ENCODE data around the gene RAP2B. TPM values are rescaled to one million over a fixed set of nuclear protein-coding genes. Genes with fewer than 3 reads are reported as not detected.

Gene RAP2B
- total RNA-seq, 1 donor from 2014 or later = 12.2 TPM

DNA sequence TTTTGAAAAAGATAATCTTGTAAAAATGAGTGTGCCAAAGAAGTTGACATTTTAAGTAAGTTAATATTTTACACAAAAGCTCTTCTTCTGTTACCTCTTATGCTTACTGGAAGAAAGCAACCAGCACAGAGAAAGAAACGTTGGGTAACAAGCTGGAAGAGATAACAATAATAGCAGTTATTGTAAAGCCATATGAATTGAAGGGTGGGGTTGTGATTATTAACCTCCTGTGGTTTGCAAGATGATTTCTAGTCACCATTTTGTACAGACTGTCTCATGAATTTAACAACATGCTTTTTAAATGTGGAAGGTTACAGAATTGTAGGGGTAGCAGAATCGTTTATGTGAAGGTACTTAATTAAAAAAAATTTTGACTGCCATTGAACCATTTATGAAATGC is 9.2 kb downstream of the RAP2B start:
- intact Hi-C loops (cut with micrococcal nuclease) = no loop called here
- Mint-ChIP-seq H3K27me3 (no peaks in the 10 kb centered on the region), H3K4me1 (peaks cover 13% of the 10 kb centered on the region), H3K9me3 (no peaks in the 10 kb centered on the region), H3K36me3 (ENCODE audit: low read depth) (peaks cover 2% of the 10 kb centered on the region), H3K4me3 (no peak overlapping the region), H3K27ac (no peak overlapping the region)
- DNase-seq (no peak), ATAC-seq (ENCODE audit: low read depth) (no peak)
- TF ChIP-seq, protein P1, sequence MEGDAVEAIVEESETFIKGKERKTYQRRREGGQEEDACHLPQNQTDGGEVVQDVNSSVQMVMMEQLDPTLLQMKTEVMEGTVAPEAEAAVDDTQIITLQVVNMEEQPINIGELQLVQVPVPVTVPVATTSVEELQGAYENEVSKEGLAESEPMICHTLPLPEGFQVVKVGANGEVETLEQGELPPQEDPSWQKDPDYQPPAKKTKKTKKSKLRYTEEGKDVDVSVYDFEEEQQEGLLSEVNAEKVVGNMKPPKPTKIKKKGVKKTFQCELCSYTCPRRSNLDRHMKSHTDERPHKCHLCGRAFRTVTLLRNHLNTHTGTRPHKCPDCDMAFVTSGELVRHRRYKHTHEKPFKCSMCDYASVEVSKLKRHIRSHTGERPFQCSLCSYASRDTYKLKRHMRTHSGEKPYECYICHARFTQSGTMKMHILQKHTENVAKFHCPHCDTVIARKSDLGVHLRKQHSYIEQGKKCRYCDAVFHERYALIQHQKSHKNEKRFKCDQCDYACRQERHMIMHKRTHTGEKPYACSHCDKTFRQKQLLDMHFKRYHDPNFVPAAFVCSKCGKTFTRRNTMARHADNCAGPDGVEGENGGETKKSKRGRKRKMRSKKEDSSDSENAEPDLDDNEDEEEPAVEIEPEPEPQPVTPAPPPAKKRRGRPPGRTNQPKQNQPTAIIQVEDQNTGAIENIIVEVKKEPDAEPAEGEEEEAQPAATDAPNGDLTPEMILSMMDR (IDR thresholded peaks at IDR 0.05) = no peak
- CTCF ChIA-PET = no interaction called here
- POLR2A ChIA-PET = no interaction called here

DNA sequence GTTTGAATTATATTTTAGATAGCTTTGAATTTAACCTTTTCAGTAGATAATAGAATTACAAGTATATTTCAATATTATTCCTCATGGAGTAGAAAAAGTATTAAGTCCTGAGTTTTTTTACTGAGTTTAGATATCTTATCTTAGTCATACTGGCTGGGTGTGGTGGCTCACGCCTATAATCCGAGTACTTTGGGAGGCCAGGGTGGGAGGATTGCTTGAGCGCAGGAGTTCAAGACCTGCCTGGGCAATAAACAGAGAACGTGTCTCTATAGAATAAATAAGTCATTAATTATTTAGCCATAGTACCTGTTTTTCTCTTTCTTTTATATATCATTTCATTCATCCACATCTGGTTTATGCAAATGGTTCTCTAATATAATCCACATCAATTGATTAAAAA is 9.9 kb downstream of the RAP2B start:
- H3K36me3 Mint-ChIP-seq (ENCODE audit: low read depth) = peaks cover 3% of the 10 kb centered on the region
- H3K4me3 Mint-ChIP-seq = no peak overlapping the region
- DNase-seq = no peak
- intact Hi-C loops (cut with micrococcal nuclease) = no loop called here
- CTCF ChIA-PET = no interaction called here
- no peaks in the 10 kb centered on the region for H3K27me3 Mint-ChIP-seq
- no peak overlapping the region for H3K27ac Mint-ChIP-seq
- peaks cover 6% of the 10 kb centered on the region for H3K4me1 Mint-ChIP-seq
- TF ChIP-seq, protein P1 (IDR thresholded peaks at IDR 0.05) = no peak
- ATAC-seq (ENCODE audit: low read depth) = no peak
- POLR2A ChIA-PET = no interaction called here
- H3K9me3 Mint-ChIP-seq = no peaks in the 10 kb centered on the region

DNA sequence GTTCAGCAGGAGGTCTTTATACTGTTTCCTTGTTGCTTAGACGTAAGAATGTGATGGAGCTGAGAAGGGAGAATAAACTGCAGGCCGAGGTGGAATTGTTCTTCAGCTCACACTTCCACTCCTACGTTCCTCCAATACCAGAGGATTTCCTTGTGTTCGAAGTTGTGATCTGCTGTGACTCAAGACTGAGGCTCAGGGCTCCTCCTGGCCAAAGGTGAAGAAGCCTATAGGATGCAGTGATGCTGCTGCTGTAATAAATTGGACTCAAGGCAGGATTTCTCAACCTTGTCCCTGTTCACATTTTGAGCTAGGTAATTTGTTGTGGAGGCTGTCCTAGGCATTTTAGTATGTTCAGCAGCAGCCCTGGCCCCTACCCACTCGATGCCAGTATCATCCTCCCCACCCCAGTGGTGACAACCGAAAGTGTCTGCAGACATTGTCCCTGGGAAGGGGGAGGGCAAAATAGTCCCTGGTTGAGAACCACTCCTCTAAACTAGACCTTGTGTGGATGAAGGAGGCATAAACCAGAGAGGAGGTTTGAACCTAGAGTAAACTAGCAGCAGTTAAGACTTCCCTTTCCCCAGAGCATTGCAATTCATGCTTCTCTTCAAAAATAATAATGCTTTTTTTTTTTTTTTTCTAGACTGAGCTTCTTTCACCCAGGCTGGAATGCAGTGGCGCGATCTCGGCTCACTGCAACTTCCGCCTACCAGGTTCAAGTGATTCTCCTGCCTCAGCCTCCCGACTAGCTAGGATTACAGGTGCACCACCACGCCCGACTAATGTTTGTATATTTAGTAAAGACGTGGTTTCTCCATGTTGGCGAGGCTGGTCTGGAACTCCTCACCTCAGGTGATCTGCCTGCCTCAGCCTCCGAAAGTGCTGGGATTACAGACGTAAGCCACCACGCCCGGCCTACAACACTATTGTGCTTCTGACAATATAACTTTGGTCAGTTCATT is 11.1 kb downstream of the RAP2B start:
- TF ChIP-seq, protein P1 (IDR thresholded peaks at IDR 0.05) = no peak
- Mint-ChIP-seq H3K9me3 (no peaks in the 10 kb centered on the region), H3K4me3 (no peak overlapping the region), H3K4me1 (no peaks in the 10 kb centered on the region), H3K36me3 (ENCODE audit: low read depth) (peaks cover 3% of the 10 kb centered on the region), H3K27ac (no peak overlapping the region), H3K27me3 (no peaks in the 10 kb centered on the region)
- intact Hi-C loops (cut with micrococcal nuclease) = no loop called here
- DNase-seq (no peak), ATAC-seq (ENCODE audit: low read depth) (no peak)
- ChIA-PET CTCF (no interaction called here), POLR2A (no interaction called here)

DNA sequence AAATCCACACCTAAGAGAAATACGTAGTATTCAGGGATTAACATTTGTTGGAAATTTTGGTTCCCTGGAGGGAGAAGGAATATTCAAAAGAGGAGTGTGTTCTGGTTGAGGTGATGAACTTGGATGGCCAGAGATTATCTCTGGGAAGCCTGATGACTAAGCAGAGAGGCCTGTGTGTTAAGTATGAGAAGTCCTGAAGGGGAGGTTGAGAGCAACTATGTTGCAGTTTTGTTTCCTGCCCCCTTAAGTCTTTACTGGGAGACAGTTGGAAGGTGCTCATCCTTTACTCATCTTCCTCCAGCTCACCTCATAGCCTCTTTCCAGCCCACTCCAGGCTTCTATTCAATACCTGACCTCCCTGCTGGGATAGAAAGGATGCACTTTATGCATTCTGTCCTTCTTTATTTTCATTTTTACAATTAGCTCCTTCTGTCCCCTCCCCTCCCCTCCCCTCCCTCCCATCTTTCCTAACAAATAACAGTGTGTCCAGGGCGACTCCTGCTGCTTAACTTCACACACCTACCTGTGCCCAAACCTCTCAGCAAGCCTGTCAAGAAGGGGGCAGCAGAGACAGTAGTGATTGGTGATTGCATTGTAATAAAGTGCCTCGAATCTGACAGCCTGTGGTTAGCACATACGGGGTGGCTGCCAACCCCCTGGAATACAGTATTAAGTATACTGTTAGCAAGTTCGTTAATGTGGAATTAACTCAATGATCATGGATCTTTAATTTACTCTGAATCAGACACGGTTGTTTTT is 11.9 kb downstream of the RAP2B start:
- intact Hi-C loops (cut with micrococcal nuclease) = no loop called here
- no peak for ATAC-seq (ENCODE audit: low read depth)

More for the DNA sequence above, 11.9 kb downstream of the RAP2B start:
- ChIA-PET CTCF (no interaction called here), POLR2A (interaction anchor here (0.7 kb wide), 1 partner anchor 13 kb away, joined by 3 read pairs; no protein-coding TSS in a partner anchor)
- H3K27me3 Mint-ChIP-seq = no peaks in the 10 kb centered on the region
- no peaks in the 10 kb centered on the region for H3K4me1 Mint-ChIP-seq
- TF ChIP-seq, protein P1 (IDR thresholded peaks at IDR 0.05) = no peak
- H3K36me3 Mint-ChIP-seq (ENCODE audit: low read depth) = peaks cover 3% of the 10 kb centered on the region
- DNase-seq = no peak
- H3K27ac Mint-ChIP-seq = no peak overlapping the region
- no peak overlapping the region for H3K4me3 Mint-ChIP-seq
- no peaks in the 10 kb centered on the region for H3K9me3 Mint-ChIP-seq

Data from activated B cell treated with CpG ODN at 0.5 μM for 24 hours (primary cell).